ENCODE data around the gene ADISSP. TPM values are rescaled to one million over a fixed set of nuclear protein-coding genes. Genes with fewer than 3 reads are reported as not detected.

ADISSP gene
- total and polyA plus RNA-seq, 2 donors (not counting 3 experiments of a cell fraction or from before 2014, with no cell fraction given): 55.0 to 67.5 TPM

- dilution Hi-C loops (cut with MboI; ENCODE audit: extremely low pct_ligation_motif_present, low sequenced_read_pairs): no loop called here
- POLR2A ChIA-PET: no interaction called here
These were observed 44.1 kb upstream of the ADISSP start for GRCh38 chr20:3811467-3812258.

More at GRCh38 chr20:3811467-3812258, 44.1 kb upstream of the ADISSP start:
- peak; percentile 91 for FAIRE-seq
- DNase-seq (ENCODE audit: low read depth, low spot score): peak; percentile 97
- Histone ChIP-seq H3K4me3 (replicated peaks in 1 of 3; ENCODE audit: insufficient read depth in 1 of 3, low read depth in 1 of 3, low read length in 3 of 3) (peak overlapping the region in 2 of 3 experiments; percentile 10 to 42), H2AFZ (ENCODE audit: low read depth, low read length) (peak overlapping the region; percentile 27), H4K20me1 (replicated peaks; ENCODE audit: control insufficient read depth, extremely low read depth, insufficient read depth, low read length) (no peaks in the 10 kb centered on the region), H3K4me2 (ENCODE audit: insufficient read depth, low read length) (peak overlapping the region; percentile 79), H3K27me3 (ENCODE audit: control insufficient read depth in 2 of 2, insufficient read depth in 2 of 2, low read length in 2 of 2) (no peaks in the 10 kb centered on the region), H3K9me1 (replicated peaks; ENCODE audit: control insufficient read depth, extremely low read depth, insufficient read depth, low read length) (no peaks in the 10 kb centered on the region), H3K36me3 (ENCODE audit: control insufficient read depth in 2 of 2, extremely low read depth in 1 of 2, insufficient read depth in 2 of 2, low read length in 2 of 2) (no peaks in the 10 kb centered on the region), H3K9ac (replicated peaks; ENCODE audit: extremely low read depth, insufficient read depth, low read length) (peak overlapping the region; percentile 49), H3K27ac (ENCODE audit: insufficient read depth, low read depth, low read length) (peak overlapping the region; percentile 68), H3K9me3 (replicated peaks; ENCODE audit: control insufficient read depth, insufficient read depth, low read length) (no peaks in the 10 kb centered on the region), H3K79me2 (ENCODE audit: control insufficient read depth, insufficient read depth, low read length) (no peaks in the 10 kb centered on the region), H3K4me1 (ENCODE audit: control insufficient read depth, extremely low read depth, insufficient read depth, low read length) (peaks cover 31% of the 10 kb centered on the region)
- intact Hi-C loops (cut with micrococcal nuclease): loop anchor here (1.0 kb wide), 1 partner anchor 9 kb away; the partner anchor contains the start of gene AP5S1
- no peak for TF ChIP-seq GATA2 (IDR thresholded peaks at IDR 0.05; ENCODE audit: insufficient read depth, insufficient read length, low read depth, low read length)
- peak; percentile 50 for TF ChIP-seq POLR2A (IDR thresholded peaks at IDR 0.05; ENCODE audit: low read depth, low read length)
- TF ChIP-seq CTCF (IDR thresholded peaks at IDR 0.05; ENCODE audit: extremely low read depth in 1 of 2, insufficient read depth in 1 of 2, low read depth in 1 of 2, low read length in 2 of 2): no peak
- peak; percentile 49 for TF ChIP-seq JUN (IDR thresholded peaks at IDR 0.05; ENCODE audit: borderline replicate concordance, insufficient read depth, insufficient read length, low read depth)
- peak; percentile 95 for TF ChIP-seq FOS (IDR thresholded peaks at IDR 0.05; ENCODE audit: borderline replicate concordance, insufficient read depth, low read length)
- TF ChIP-seq POLR2AphosphoS5 (IDR thresholded peaks at IDR 0.05; ENCODE audit: insufficient read depth, low read depth, low read length): peak; percentile 97
- TF ChIP-seq MYC (IDR thresholded peaks at IDR 0.05; ENCODE audit: low read depth, low read length): peak; percentile 97
- TF ChIP-seq EZH2 (IDR thresholded peaks at IDR 0.05; ENCODE audit: borderline replicate concordance, low read depth, low read length, severe bottlenecking): no peak
- TF ChIP-seq MAX (IDR thresholded peaks at IDR 0.05; ENCODE audit: insufficient read depth, insufficient read length): peak; percentile 95
- BruUV-seq (replicated peaks): TSS peak; percentile 37
- CTCF ChIA-PET: interaction anchor here (1.0 to 2.8 kb wide), 5 partner anchors 9 to 43 kb away, joined by 3 to 12 read pairs (median 3); partner anchors contain the start of genes AP5S1, CDC25B and CENPB

All from endothelial cell of umbilical vein (primary cell).